CD4-positive, alpha-beta T cell treated with Interleukin-21 for 1 hour (primary cell): ENCODE data around the gene CD6.

ENCODE experiments used
- DNase-seq: peaks from one replicate; pipeline ENCODE4 v3.0.0-alpha.2; 2020

CD6 gene

DNA sequence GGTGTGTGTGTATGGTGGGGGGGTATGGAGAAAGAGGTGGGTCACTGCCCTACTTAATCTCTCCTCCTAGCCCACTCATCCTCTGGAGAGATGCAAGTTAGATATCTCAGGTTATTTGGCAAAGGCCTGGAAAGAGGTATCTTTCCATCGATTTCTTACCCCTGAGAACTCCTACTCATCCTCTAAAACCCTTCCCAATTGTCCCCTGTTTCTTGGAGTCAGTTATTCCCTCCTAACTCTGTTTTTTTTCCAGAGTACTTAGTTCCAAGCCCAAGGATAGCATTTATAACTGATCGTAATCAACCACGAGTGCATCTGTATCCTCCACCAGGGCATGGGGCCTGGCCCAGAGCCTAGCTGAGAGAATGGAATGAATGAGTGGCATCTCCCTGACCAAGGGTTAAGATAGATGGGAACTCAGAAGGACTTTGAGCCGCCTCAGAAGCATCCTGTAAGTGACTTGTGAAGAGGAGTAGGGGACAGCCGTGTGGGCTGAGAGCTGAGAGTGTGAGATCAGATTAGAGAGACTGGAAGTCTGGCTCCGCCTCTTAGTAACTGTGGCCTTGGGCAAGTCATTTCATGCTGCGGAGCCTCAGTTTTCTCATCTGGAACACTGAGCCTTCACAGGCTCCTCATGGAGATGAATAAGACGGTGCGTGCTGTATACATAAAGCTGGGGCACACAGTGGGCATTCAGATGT, 16.2 kb downstream of the CD6 start:
- DNase-seq = peak; percentile 68

GRCh38 chr11:60988658-60989057, 17.2 kb downstream of the CD6 start:
- DNase-seq = no peak

- DNase-seq = no peak
Measured at GRCh38 chr11:60989093-60989650, 17.7 kb downstream of the CD6 start.

GRCh38 chr11:60991457-60991856, 20.0 kb downstream of the CD6 start:
- DNase-seq = peak; percentile 54

DNA sequence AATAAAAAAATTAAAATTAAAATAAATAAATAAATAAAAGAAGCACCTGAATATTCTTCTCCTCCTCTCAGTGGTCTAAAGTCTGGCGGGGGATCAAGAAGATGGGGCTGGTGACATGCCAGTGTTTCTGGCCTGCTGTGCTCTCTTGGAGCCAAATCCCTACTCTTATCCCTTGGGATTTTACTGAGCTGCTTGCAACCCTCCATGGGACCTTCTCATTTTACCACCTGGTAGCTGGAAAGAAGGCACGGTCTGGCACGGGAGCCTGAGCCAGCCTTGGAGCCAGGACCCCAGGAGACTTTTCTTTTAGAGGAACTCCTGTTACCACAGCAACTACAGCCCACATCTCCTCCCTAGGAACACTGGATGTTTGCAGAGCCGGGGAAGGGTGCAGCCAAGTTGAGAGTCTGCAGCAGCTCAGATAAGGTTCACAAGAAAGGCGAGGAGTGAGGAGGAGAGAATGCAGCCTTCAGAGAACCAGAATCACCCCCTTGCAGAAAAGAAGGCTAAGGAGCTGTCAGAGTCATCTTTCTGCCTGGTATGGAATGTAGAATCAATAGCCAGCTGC, 21.4 kb downstream of the CD6 start:
- DNase-seq = no peak

DNA sequence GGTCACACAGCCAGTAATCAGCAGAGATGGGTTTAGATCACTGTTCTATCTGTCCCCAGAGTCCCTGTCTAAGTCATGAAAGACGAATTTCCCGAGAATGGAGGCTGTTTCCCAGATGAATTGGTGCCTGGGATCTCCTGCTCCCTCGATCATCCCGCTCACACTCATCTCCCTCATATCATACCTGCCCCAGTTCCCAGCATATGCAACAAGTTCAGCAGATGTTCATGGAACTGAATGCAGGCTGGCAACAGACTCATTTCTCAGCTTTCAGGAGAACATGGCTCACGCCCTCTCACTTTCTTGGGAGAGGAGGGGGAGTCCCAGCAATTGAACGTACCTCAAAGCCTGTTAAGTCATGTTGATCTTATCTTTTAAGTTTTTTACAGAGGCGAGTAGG, 22.1 kb downstream of the CD6 start:
- DNase-seq = no peak

DNA sequence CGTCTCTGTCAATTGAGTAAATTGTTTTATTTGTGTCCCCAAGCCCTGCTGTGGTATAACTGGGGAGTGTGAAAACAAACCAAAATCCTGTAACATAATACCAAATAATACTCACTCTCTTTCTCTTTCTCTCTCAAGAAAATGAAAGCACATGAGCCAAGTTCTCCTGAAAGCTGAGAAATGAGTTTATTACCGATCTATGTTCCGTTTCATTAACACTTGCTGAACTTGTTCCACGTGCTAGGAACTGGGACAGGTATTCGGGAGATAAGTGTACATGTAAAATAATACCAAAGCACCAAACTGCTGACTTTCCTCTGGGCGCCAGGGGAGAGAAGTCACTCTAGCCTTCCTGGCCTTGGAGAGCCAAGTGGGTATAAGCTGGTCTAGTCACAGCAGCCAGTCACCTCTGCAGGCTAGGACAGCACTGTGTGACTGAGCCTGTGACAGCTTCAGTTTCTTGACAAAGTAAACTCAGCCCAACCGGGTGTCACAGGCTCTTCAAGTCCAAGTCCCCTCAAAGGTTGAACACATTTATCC, 23.1 kb downstream of the CD6 start:
- DNase-seq = no peak

- no peak for DNase-seq
Measured at GRCh38 chr11:60995798-60996197, 24.3 kb downstream of the CD6 start.

DNA sequence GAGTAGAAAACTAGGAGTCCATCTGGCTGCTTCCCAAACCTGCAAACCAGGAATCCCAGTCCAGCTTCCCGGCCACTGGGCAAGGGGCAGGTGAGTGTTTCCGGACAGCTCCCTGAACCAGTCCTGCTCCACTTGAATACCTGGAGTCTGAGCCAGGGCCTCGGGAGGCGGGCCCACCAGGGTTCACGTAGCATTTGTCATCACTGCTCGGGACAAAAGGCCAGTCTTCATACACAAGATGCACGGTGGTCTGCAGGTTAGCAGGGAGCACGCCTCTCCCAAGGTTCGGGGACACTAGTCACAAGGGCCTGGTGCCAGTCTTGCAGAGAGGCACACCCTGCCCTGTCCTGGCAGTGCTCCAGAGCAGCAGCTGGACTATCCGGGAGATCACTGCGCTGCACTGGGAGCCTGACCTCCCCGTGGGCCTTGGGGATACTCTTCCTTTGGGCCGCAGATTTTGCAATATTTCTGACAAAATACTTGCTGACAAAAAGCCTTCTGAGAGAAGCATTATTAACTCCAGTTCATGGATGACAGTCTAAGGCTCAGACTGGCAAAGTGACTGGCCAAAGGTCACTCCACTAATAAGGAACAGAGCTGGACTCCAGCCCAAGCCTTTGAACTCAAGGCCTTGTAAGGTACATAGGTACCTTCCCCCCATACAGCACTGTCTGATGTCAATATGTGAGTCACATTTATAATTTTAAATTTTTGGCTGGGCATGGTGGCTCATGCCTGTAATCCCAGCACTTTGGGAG, 25.1 kb downstream of the CD6 start:
- no peak for DNase-seq

- DNase-seq = no peak
Measured at GRCh38 chr11:61000426-61000825, 28.9 kb downstream of the CD6 start.

DNA sequence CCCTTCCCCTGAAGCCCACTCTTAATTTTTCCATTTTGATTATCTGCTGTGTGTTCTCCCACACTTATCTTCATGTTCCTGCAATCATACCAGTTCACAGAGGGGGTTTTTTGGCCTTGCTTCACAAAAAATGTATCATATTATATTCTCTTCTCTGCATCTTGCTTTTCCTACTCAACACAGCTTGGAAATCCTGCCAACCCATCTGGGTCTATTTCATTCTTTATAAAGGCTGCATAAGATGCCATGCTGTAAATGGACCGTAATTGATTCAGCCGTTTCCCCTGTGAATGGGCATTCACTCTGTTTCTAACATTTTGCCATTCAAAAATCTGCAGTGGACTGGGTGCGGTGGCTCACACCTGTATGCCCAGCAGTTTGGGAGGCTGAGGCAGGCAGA, 30.5 kb downstream of the CD6 start:
- no peak for DNase-seq

DNA sequence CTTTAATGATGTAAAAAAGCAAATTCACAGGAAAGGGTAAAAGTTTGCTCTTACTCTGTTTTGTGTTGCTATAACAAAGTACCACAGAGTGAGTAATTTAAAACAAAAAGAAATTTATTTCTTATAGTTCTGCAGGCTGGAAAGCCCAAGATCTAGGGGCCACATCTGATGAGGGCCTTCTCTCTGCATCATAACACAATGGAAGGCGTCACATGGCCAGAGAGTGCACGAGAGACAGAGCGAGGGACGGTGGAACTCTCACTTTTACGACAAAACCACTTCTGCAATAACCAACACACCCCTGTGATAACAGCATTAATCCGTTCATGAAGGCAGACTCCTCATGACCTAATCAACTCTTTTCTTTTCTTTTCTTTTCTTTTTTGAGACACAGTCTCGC, 31.1 kb downstream of the CD6 start:
- DNase-seq = no peak

DNA sequence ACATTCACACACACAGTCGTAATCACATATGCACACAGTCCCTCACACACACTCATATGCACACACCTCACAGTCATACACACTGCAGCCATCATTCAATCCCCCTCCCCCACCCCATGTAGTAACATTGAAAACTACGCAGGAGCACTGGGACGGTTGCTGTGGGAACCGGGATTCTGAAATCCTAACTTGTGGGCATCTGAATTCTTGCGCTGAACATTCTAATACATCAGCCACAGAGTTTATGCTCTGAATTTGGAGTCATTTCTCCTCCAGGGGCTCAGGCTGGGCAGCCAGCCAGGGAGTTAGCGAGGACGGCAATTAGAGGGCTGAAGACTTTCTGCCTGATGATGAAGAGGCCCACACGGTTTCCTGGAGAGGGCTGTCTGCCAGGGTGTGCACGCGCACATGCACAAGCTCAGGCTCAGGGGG, 32.7 kb downstream of the CD6 start:
- peak; percentile 38 for DNase-seq

DNA sequence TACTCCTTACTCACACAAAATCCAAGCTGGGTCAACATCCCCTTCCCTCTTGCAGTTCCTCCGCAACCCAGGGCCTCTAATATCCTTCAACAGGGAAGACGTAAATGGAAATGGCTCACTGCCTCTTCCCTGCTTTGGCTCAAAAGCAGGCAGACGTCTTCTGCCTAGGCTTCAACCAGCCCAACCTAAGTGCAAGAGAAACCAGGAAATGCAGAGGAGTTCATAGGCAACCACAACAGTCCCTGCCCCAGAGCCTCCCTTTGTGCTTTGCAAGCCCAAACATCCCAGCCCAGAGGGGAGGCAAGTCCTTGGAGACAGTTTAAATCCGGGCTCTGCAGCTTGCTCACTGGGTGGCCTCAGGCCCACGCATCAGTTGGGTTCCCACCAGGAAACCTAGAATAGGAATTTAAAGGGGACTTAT, 33.3 kb downstream of the CD6 start:
- DNase-seq = peak; percentile 55

DNA sequence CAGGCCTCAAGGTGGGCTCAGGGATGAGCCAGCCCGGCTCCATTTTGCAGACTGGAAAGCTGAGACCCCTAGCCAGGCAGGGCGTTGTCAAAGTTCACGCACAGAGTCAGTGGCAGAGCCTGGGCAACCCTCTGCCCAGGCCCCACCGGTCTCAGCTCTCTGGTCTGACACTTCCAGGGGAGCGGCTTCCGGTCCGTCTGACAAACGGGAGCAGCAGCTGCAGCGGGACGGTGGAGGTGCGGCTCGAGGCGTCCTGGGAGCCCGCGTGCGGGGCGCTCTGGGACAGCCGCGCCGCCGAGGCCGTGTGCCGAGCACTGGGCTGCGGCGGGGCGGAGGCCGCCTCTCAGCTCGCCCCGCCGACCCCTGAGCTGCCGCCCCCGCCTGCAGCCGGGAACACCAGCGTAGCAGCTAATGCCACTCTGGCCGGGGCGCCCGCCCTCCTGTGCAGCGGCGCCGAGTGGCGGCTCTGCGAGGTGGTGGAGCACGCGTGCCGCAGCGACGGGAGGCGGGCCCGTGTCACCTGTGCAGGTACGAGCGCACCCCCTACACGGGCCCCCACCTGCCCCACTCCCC, 36.0 kb downstream of the CD6 start:
- no peak for DNase-seq

DNA sequence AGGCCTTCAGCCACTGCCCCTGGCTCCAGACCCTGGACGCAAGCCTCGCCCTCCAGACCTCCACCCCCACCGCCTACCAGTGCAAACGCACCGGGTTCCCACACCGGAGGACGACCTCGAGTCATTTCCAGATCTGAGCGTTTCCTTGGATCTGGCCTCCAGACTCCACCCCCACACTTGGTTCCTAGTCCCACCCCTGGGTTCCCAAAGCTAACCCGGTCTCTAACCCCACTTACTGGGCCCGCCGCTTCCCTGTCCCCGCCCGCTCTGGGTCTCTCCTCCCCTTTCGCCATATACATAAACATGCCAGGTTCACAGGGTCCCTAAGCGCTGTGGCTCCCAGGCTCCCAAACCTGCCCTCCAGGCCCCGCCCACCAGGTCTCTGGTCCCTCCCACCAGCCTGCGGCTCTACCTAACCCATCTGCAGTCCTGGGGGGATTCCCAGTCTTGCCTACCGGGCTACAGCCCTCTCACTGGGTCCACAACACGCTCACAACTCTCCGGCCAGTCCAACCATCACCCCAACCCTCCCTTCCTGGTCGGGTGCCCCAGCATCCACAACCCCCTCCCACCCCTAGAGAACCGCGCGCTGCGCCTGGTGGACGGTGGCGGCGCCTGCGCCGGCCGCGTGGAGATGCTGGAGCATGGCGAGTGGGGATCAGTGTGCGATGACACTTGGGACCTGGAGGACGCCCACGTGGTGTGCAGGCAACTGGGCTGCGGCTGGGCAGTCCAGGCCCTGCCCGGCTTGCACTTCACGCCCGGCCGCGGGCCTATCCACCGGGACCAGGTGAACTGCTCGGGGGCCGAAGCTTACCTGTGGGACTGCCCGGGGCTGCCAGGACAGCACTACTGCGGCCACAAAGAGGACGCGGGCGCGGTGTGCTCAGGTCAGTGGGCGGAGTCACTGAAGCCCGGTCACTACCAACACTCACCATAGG, 36.7 kb downstream of the CD6 start:
- DNase-seq = no peak

- no peak for DNase-seq
Measured at GRCh38 chr11:61008971-61009370, 37.5 kb downstream of the CD6 start.

DNA sequence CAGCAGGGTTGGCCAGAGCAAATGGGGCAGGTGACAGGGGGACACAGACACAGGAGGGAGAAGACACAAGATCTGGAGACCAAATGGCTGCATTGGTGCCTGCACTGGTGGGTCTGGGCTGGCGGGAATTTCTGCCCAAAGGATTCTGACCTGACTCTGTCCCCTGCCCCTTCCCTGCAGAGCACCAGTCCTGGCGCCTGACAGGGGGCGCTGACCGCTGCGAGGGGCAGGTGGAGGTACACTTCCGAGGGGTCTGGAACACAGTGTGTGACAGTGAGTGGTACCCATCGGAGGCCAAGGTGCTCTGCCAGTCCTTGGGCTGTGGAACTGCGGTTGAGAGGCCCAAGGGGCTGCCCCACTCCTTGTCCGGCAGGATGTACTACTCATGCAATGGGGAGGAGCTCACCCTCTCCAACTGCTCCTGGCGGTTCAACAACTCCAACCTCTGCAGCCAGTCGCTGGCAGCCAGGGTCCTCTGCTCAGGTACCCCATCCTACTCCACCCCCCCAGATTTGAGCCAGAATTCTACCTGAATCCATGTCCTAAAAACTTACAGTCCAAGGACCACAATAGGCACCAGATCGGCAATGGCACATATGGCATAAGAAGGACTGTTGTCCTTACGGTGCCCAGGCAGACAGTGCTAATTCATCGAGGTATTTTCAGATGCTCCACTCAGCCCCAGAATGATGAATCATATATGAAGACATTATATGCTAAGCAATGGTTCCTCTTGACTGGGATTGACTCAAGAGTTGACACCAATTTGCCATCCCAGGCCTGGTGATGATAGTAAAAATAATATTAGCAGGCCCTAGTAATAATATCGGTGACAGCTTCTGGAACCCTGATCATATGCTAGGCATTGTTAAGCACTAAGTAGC, 38.2 kb downstream of the CD6 start:
- no peak for DNase-seq

- DNase-seq = no peak
Measured at GRCh38 chr11:61010466-61011228, 39.2 kb downstream of the CD6 start.

DNA sequence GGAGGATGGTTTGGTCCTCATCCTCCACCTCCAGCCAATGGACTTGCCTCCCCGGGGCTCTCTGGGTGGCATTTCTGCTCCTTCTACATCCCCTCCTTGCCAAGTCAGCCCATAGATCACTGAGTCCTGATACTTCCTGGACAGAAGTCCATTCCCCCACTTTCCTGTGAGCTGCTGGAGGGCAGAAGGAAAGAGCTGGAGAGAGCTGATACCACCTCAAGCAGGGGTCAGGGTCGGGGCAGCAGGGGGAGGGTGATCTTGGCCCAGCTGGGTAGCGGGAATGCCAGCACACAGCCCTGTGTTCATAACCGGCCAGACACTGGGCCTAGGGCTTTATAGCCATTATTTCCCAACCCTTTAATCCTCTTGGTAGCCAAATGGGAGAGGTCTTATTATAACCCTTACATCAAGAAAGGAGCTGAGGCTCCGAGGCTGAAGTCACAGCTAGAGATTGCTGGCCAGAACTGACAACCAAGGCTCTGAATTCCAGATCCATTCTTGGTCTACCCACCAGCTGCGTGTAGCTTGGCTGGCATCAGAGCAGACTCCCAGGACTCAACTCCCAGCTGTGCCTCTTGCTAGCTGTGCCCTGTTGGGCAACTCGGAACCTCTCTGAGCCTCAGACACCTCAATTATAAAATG, 39.9 kb downstream of the CD6 start:
- DNase-seq = no peak
